HG02678 (cell line): ENCODE data around the gene ZNF512.
"Not testable (repeated sequence)": the region's sequence is repeated elsewhere in the genome, so short reads cannot be mapped to it uniquely, and the experiment has no call there.

Experiments
- ATAC-seq: cut with Tn5 transposase; IDR thresholded peaks from one replicate; pipeline ENCODE4 v1.9.1; 2021; ENCODE audit warnings: mild to moderate bottlenecking, moderate library complexity; ENCODE audit not compliant: unreplicated experiment

The ZNF512 gene

GRCh38 chr2:27582695-27583389 lies at the start of gene ZNF512:
Gene ZNF512 (plus strand): TSS chr2:27583042. CDS start chr2:27583113, 71 bp downstream.
- ATAC-seq, result peak; percentile 95

- no peak for ATAC-seq
Measured at GRCh38 chr2:27537287-27537686, 45.6 kb upstream of the ZNF512 start.

DNA sequence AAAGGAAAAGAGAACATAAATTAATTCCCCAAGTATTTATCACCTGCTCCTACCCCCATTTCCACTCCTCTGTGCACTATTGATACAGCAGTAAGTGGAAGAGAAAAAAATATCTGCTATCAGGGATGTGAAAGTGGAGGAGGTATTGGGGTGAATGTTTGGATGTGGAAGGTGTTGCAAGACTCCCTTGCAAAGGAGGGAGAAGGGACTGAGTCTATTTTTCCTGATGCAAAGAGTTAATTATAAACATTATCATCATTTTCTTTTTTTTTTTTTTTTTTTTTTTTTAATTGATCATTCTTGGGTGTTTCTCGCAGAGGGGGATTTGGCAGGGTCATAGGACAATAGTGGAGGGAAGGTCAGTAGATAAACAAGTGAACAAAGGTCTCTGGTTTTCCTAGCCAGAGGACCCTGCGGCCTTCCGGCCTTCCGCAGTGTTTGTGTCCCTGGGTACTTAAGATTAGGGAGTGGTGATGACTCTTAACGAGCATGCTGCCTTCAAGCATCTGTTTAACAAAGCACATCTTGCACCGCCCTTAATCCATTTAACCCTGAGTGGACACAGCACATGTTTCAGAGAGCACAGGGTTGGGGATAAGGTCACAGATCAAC lies 43.9 kb upstream of the ZNF512 start:
- ATAC-seq, result not testable (repeated sequence)

GRCh38 chr2:27539649-27540048 lies 43.2 kb upstream of the ZNF512 start:
- ATAC-seq, result not testable (repeated sequence)

DNA sequence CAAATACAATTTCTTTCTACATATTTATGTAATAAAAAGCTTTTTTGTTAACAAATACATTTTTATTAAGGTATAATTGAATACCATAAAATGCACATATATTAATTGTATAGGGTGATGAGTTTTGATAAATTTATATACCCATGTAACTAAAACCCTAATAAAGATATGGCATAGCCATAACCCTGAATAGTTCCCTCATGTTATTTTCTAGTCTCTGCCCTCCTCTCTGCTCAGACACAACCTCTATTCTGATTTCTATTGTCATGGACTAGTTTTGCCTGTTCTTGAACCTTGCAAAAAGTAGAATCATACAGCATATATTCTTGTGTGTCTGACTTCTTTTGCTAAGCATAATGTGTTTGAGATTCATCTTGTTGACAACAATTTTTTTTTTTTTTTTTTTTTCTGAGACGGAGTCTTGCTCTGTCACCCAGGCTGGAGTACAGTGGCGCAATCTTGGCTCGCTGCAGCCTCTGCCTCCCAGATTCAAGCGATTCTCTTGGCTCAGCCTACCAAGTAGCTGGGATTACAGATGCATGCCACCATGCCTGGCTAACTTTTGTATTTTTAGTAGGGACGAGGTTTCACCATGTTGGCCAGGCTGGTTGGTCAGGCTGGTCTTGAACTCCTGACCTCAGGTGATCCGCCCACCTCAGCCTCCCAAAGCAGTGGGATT lies 38.6 kb upstream of the ZNF512 start:
- ATAC-seq, result no peak

GRCh38 chr2:27545348-27546141 lies 37.3 kb upstream of the ZNF512 start:
- ATAC-seq, result no peak

DNA sequence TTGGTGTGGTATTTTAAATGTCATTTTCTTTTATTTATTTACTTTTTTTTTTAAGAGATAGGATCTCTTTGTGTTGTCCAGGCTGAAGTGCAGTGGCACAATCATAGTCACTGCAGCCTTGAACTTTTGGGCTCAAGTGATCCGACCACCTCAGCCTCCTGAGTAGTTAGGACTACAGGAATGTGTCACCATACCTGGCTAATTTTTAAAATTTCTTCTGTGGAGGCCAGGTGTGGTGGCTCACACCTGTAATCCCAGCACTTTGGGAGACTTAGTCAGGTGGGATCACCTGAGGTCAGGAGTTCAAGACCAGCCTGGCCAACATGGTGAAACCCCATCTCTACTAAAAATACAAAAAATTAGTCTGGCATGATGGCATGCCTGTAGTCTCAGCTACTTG lies 33.5 kb upstream of the ZNF512 start:
- ATAC-seq, result no peak

GRCh38 chr2:27551514-27551913 lies 31.3 kb upstream of the ZNF512 start:
- no peak for ATAC-seq

DNA sequence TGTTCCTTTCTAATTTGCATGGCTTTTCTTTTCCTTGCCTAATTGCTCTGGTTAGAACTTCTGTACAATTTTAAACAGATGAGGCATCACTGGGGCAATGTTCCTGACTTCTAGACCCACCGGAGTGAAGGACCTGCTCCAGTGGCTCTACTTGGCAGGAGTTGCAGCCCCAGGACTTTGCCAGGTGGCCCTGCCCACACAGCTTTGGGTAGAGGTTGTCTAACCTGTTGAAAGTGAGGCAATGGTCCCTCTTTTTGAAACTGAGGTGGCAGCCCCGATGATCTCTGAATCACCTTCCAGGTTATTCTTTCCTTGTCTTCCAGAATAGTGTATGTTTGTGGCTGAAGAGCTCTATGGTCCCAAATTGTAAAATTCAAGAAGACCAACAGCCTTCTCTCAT lies 29.9 kb upstream of the ZNF512 start:
- ATAC-seq, result no peak

- not testable (repeated sequence) for ATAC-seq
Measured at GRCh38 chr2:27554451-27554850, 28.4 kb upstream of the ZNF512 start.

GRCh38 chr2:27559228-27559627 lies 23.6 kb upstream of the ZNF512 start:
- ATAC-seq, result no peak

- no peak for ATAC-seq
Measured at GRCh38 chr2:27561060-27561459, 21.8 kb upstream of the ZNF512 start.

DNA sequence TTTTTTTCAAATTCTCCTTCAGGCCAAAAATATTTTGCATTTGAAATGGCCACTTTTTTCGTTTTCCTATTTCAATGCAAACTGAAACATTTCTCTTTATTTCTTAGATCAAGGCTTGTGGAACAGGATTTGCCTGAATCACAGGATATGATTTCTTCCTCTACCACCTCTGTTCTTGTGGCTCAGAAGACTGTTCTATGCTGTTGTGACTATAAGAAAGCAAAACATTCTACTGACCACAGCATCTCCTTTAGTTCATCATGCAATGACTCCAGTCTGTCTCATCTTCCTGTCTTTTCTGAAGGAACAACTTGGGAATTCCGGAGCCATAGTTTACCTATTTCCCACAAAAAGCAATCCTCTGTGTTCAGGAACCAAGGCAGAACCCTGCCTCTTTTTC lies 16.2 kb upstream of the ZNF512 start:
- ATAC-seq, result no peak

- ATAC-seq, result no peak
Measured at GRCh38 chr2:27569398-27569797, 13.4 kb upstream of the ZNF512 start.

GRCh38 chr2:27571197-27571596 lies 11.6 kb upstream of the ZNF512 start:
- no peak for ATAC-seq

DNA sequence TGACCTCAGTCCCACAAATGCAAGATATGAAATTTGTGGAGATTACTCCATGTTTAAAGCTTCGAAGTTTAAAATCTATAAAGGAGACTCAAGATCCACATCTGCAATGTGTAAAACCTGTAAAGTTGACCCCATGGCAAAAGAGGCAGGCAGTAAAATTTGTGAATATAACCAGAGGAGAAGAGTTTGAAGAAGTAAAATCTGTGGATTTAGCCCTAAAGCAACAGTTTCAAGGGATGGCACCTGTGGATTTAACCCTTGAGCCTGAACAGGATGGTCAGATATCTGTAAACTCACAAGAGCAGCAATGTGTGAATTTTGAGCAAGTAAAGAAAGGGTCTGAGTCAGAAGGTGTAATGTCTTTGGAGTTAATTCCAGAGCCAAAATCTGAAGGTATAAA lies 11.2 kb upstream of the ZNF512 start:
- no peak for ATAC-seq

GRCh38 chr2:27572439-27572838 lies 10.4 kb upstream of the ZNF512 start:
- ATAC-seq, result no peak

GRCh38 chr2:27572998-27573429 lies 9.8 kb upstream of the ZNF512 start:
- no peak for ATAC-seq

DNA sequence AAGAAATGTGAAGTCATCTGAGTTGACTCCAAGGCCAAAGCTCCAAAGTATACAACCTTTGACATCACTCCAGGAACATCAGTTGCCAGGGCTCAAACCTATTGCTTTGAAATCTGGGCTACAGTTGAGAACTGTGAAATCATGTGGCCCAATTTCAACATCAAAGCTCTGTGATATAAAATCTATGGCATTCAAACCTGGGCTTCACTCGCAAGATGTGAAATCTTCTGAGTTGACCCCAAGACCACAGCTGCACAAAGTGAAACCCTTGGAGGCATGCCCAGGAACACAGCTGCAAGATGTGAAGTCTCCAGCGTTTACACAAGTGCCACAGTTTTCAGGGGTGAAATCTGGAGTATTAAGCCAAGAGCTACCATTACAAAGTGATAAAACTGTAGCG lies 9.4 kb upstream of the ZNF512 start:
- ATAC-seq, result no peak

GRCh38 chr2:27581417-27582128 lies 1.3 kb upstream of the ZNF512 start:
- ATAC-seq, result no peak
